ENCODE data around the gene NPHP1.
"Not testable (repeated sequence)": the region's sequence is repeated elsewhere in the genome, so short reads cannot be mapped to it uniquely, and the experiment has no call there.

DNA sequence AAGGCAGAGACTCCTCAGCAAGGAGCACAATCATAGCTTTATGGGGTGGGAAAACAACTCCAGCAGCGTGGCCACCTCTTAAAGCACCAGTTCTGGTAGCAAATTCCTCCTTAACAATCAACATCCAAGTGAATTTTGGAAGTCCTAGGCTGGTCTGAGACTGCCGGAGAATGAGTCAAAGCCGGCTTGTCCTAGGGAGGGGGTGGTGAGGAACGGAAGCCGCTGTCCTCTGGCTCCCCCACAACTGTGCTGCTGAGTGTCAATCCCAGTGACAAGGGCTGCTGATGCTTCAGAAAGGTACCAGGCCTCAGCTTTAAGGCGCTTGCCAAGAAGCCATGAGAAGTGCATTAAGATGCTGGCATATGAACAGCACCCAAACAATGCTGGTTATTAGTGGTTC, 110.9 kb downstream of the NPHP1 start:
- TF ChIP-seq, protein P1, sequence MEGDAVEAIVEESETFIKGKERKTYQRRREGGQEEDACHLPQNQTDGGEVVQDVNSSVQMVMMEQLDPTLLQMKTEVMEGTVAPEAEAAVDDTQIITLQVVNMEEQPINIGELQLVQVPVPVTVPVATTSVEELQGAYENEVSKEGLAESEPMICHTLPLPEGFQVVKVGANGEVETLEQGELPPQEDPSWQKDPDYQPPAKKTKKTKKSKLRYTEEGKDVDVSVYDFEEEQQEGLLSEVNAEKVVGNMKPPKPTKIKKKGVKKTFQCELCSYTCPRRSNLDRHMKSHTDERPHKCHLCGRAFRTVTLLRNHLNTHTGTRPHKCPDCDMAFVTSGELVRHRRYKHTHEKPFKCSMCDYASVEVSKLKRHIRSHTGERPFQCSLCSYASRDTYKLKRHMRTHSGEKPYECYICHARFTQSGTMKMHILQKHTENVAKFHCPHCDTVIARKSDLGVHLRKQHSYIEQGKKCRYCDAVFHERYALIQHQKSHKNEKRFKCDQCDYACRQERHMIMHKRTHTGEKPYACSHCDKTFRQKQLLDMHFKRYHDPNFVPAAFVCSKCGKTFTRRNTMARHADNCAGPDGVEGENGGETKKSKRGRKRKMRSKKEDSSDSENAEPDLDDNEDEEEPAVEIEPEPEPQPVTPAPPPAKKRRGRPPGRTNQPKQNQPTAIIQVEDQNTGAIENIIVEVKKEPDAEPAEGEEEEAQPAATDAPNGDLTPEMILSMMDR (IDR thresholded peaks at IDR 0.05; ENCODE audit: low read depth, low read length, missing input control): not testable (repeated sequence)
- not testable (repeated sequence) for TF ChIP-seq SP1 (IDR thresholded peaks at IDR 0.05); GABPA (IDR thresholded peaks at IDR 0.05 in 1 of 2, conservative IDR thresholded peaks at IDR 0.05 in 1 of 2); RAD21 (IDR thresholded peaks at IDR 0.05); YY1 (IDR thresholded peaks at IDR 0.05); TAF1 (conservative IDR thresholded peaks at IDR 0.05); EGR1 (IDR thresholded peaks at IDR 0.05; ENCODE audit: low read depth in 2 of 2); RXRA (IDR thresholded peaks at IDR 0.05); JUND (IDR thresholded peaks at IDR 0.05); NR2F2 (IDR thresholded peaks at IDR 0.05)
- TF ChIP-seq, protein P2, sequence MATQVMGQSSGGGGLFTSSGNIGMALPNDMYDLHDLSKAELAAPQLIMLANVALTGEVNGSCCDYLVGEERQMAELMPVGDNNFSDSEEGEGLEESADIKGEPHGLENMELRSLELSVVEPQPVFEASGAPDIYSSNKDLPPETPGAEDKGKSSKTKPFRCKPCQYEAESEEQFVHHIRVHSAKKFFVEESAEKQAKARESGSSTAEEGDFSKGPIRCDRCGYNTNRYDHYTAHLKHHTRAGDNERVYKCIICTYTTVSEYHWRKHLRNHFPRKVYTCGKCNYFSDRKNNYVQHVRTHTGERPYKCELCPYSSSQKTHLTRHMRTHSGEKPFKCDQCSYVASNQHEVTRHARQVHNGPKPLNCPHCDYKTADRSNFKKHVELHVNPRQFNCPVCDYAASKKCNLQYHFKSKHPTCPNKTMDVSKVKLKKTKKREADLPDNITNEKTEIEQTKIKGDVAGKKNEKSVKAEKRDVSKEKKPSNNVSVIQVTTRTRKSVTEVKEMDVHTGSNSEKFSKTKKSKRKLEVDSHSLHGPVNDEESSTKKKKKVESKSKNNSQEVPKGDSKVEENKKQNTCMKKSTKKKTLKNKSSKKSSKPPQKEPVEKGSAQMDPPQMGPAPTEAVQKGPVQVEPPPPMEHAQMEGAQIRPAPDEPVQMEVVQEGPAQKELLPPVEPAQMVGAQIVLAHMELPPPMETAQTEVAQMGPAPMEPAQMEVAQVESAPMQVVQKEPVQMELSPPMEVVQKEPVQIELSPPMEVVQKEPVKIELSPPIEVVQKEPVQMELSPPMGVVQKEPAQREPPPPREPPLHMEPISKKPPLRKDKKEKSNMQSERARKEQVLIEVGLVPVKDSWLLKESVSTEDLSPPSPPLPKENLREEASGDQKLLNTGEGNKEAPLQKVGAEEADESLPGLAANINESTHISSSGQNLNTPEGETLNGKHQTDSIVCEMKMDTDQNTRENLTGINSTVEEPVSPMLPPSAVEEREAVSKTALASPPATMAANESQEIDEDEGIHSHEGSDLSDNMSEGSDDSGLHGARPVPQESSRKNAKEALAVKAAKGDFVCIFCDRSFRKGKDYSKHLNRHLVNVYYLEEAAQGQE (IDR thresholded peaks at IDR 0.05): not testable (repeated sequence)
- TF ChIP-seq, protein P3, sequence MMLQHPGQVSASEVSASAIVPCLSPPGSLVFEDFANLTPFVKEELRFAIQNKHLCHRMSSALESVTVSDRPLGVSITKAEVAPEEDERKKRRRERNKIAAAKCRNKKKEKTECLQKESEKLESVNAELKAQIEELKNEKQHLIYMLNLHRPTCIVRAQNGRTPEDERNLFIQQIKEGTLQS (IDR thresholded peaks at IDR 0.05): not testable (repeated sequence)
- TF ChIP-seq, protein P4, sequence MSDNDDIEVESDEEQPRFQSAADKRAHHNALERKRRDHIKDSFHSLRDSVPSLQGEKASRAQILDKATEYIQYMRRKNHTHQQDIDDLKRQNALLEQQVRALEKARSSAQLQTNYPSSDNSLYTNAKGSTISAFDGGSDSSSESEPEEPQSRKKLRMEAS (IDR thresholded peaks at IDR 0.05): not testable (repeated sequence)
- TF ChIP-seq, protein P5, sequence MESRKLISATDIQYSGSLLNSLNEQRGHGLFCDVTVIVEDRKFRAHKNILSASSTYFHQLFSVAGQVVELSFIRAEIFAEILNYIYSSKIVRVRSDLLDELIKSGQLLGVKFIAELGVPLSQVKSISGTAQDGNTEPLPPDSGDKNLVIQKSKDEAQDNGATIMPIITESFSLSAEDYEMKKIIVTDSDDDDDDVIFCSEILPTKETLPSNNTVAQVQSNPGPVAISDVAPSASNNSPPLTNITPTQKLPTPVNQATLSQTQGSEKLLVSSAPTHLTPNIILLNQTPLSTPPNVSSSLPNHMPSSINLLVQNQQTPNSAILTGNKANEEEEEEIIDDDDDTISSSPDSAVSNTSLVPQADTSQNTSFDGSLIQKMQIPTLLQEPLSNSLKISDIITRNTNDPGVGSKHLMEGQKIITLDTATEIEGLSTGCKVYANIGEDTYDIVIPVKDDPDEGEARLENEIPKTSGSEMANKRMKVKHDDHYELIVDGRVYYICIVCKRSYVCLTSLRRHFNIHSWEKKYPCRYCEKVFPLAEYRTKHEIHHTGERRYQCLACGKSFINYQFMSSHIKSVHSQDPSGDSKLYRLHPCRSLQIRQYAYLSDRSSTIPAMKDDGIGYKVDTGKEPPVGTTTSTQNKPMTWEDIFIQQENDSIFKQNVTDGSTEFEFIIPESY (IDR thresholded peaks at IDR 0.05): not testable (repeated sequence)
